NCI-H187 (cell line): ENCODE results near the gene ZNF678.

ENCODE experiments used
- DNase-seq, 2 experiments: peaks; one replicate each; lab custom pipeline; 2025; lab: John Stamatoyannopoulos, UW

The ZNF678 gene

DNA sequence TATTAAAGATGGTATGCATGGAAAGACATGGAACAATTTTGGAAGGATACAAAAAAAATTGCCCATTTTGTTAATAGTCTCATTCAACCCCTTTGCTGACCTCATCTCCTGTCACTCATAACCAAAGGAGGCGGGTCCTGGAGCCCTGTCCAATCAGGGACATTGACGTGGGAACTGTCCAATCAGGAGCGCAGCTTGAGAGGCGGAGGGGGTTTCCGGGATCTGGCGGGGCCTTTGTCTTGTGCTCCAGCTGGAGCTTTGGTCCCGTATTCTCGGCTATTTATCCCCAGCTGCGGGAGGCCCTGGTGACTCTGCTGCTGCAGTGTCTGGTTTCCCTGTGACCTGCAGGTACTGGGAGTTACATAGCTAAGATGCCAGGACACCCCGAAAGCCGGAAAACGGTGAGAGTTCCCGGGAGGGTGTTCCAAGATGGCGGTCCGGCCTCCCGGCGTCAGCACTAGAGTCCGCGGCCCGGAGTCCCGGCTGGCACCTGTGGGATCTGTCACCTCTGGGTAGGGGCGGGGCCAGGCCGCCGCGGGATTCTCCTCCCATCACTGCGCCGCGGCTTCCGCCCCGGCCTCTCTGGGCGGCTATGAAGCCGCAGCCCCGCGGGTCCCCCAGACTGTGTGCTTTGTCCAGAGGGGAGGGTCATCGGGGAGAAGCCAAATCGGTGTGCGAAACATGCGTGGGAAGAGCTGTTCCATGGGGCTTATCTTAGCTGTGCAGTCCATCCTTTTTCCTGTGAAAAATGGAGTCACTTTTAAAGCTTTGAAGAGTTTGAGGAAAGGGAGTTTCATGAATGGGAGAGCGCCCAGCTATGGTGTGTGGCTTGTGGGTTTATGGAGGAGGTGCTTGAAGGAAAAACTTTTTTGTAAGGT lies at the start of gene ZNF678:
TSS of gene ZNF678 (plus strand) at position 233 of the 878 bp plus-strand sequence. CDS start 87,436 bp downstream, outside the sequence.
- DNase-seq, result peak; percentile 74 to 91

DNA sequence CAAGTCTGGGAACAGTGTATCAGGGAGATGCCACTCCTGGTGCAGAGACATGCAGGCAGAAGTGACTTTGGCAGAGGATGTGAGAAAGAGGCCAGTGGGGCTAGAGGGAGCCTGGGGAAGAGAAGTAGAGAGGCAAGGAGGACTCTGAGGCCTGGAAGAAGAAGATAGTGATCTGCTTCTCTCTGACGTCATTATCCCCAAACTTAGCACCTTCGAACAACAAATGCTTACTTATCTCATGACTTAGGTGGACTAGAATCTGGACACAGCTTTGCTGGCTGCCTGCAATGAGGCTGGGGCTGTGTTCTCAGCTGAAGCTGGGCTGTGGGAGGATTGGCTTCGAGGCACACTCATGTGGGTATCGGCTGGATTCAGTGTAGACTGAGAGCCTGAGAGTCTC lies 44.5 kb upstream of the ZNF678 start:
- no peak for DNase-seq

DNA sequence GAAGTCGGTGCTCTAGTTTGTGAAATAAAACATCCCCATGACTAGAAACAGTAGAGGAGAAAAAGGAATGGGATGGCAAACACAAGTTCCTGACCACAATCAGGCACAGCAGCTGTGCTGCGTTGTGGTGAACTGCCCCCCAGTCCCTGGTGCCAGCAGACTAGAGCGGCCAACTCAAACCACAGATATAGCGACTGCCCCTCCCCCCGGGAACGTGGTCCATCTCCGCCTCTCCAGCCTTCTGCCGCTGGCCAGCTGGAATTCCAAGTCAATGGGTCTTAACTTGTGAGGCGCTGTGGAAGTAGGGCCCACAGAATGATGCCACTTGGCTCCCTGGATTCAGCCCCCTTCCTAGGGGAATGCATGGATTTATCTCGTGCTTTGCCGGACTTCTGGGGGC lies 41.6 kb upstream of the ZNF678 start:
- no peak for DNase-seq

DNA sequence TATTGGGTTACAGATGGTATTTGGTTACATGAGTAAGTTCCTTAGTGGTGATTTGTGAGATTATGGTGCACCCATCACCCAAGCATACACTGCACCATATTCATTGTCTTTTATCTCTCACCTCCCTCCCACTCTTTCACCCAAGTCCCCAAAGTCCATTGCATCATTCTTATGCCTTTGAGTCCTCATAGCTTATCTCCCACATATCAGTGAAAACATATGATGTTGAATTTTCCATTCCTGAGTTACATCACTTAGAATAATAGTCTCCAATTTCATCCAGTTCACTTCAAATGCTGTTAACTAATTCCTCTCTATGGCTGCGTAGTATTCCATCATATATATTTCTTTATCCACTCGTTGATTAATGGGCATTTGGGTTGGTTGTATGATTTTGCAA lies 36.8 kb upstream of the ZNF678 start:
- DNase-seq, result no peak

DNA sequence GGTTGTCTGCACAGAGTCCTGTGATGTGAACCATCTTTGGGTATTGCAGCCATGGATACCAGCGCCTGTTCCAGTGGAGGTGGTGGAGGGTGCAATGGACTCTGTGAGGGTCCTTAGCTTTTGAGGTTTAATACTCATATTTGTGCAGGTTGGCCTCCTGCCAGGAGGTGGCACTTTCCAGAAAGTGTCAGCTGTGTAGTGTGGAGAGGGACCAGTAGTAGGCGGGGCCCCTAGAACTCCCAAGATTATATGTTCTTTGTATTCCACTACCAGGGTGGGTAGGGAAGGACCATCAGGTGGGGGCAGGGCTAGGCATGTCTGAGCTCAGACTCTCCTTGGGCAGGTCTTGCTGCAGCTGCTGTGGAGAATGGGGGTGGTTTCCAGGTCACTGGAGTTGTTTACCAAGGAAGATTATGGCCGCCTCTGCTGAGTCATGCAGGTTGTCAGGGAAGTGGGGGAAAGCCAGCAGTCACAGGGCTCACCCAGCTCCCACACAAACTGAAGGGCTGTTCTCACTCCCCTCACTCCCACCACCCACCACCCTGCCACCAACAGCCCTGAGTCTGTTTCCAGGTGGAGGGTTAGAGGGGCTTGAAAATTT lies 31.2 kb upstream of the ZNF678 start:
- DNase-seq, result no peak

DNA sequence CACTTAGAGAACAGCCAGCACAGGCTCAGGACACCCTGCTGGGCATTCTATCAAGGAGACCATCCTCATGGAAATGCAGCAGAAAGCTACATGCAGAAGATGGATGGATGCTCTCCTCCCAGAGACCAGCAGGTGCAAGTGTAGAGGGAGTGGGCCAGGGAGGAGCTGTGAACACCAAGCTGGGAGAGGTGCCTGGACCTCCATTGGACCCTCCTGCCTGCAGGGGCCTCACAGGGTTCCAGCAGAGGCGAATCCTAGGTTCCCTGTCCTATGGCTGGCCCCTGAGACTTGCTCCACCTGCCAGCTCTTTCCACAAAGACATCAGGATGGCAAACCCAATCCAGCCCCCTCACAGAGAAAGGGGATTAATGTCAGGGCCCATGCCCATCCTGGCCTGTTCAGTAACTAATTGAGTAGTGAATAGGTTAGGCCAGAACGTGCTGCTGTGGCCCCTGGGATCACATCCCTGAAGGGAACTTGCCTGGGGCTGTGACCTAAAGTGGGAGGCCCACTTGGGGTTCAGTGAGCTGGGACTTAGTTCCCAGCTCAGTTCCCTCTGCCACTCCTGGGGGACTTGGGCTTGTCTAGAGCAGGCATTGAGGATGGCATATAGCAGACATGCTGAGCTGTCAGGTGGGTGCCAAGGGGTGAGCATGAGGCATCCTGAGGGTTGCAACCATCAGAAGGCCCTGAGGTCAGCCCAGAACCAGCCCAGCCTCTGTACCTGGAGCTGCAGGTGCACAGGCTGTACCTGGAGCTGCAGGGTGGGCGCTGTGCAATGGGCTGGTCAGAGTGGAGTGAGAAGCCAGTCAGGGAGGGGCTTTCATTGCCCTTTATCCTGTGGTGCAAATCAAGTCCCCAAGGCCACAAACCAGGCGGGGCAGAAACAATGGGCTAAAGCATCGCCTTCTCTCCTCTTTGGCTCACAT lies 22.9 kb upstream of the ZNF678 start:
- DNase-seq, result no peak

DNA sequence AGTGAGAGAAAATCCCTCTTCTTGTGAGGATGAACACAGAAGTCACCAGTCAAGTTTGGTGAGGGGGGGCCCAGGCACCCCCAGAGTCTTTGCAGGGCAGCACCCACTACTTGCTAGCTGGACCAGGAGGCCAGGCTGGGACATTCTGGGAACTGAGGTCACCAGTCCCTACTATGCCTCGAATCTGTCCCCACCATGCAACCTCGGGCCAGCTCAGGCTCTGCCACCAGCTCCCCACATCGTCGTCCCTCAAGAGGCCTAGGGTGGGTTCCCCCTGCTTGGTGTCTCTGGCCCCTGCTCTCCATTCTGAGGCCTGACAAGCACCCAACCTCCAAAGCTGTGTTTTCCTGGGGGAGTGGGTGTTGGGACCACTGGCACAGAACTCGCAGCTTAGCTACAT lies 22.2 kb upstream of the ZNF678 start:
- DNase-seq, result no peak

DNA sequence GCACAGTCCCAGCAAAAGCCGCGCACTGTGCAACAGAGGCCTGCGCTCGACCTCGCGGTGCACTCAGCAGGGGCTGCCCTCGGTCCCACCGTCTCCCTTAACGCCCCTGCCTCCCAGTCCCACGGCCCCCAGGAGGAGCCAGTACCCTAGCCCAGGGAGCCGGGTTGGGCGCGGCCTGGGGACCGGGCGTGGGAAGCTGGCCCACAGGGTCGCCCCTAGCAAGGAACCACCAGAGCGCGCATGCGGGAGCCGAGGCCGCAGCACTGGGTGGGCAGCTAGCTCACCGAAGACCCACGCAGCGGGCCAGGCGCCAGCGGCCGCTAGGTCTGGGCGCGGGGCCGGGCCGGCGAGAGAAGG lies 21.6 kb upstream of the ZNF678 start:
- DNase-seq, result no peak

DNA sequence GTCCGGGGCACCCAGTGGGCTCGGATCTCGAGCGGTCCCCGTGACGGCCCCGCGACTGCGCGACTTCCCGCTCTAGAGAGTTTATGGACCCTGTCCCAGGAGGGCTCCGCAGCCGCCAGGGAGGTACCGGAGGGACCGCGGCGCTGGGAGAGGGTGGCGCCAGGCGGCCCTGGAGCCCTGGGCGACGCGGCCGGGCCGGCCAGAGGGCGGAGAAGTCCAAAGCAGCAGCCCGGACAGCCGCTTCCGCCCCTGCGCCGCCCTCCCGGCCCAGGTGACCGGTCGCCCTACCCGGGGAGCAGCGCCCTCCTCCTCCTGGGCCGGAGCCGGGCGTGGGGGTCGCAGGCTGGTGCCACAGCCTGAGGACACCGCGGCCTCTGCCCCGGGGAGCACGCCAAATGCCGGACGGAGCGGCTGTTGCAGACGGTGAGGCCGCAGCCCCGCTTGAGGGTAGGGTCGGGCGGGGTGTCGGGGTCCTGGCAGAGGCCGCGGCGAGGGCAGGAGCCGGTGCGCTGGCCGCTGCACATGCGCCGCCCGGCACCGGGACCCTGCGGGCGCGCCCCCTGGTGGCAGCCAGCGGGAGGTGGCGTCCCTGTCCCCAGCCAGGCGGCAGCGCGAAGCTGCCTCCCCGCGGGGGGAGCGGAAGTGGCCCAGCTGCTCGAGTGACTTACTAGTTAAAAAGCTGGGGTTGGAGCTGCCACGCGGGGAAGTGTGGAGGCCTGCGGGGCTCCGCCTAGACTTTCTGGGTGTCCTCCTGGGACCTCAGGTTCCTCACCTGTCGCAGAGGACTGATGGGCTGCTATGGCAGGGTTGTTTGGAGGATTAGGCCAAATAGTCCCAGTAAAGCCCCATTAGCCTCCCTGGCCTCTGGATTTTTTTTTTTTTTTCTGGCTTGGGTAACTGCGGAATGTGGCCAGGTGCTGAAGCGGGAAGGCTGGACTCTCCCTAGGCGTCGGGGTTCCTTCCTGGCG lies 20.9 kb upstream of the ZNF678 start:
- DNase-seq, result peak; percentile 12 to 40

DNA sequence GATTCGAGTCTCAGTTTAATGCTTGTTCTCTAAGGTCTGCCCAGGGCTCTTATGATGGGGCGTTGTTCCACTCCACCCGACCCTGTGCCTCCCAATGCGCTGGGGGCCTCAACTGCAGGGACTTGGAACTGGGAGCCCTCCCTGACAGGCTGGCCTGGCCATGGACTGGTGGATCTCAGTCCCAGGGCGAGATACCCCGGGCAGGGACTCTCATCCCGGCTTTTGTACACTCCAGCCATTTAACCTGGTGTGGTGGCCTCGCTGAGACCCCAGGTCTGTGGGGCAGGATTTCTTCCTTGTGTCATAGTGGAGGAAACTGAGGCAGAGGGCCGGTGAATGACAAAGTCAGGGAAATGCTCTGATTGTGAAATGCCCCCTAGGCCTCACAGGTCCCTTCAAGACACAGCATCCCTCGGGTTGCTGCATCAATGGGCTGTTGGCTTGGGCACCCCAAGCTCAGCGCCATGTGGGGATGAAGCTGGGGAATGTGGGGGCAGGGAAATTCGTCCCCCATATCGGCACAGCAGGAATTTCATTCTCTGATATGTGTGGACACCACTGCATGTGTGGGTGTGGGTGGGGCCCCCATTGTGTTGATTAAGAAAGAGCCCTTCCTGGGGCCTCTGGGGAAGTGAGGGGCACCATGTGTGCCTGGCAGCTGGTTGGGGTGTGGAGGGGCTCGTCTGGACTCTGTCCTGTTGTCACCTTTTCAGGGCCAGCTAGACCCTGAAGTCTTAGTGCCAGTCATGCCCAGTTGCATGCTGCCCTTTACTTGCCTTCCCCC lies 19.9 kb upstream of the ZNF678 start:
- DNase-seq, result no peak

DNA sequence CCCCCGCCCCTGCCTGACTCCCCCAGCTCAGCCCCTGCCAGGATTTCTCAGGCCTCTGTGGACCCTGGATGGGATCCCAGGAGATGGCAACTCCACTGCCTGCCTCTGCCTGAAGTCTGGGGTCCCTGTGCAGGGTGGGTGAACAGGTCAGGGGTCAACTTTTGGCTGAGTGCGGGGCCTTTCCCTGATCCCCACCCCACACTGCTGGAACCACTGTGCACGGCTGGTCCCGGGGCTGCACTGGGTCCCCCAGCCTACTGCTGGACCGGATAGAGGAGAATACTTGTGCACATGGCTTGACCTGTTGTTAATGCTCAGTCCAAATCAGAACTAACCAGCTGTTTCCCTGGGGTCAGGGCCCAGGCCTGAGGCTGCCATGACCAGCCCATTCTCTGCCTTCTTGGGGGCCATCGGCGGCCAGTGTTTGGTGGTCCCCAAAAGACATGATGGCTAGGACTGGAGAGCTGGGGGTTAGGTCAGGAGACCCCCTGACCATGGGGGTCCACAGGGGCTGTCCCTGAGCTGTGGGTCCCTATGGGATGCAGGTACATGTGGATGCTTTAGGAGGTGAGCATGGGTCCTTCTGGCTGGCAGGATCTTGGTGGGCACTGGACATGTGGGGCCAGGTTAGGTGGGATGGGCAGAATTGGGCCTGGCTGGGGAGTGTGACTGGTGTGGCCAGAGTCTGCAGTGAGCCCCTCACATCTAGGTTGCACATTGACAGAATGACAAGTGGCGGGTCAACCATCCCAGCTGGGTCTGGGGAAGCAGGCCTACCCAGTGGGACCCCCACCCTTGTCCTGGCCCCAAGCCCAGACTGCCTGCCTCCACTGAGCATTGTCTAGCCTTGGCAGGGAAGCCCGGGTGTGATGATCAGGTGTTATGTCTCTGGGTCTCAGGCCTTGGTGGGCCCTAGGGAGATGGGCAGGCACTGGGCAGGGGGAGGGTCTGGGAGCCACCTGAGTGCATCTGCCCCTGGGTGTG lies 19.0 kb upstream of the ZNF678 start:
- no peak for DNase-seq

DNA sequence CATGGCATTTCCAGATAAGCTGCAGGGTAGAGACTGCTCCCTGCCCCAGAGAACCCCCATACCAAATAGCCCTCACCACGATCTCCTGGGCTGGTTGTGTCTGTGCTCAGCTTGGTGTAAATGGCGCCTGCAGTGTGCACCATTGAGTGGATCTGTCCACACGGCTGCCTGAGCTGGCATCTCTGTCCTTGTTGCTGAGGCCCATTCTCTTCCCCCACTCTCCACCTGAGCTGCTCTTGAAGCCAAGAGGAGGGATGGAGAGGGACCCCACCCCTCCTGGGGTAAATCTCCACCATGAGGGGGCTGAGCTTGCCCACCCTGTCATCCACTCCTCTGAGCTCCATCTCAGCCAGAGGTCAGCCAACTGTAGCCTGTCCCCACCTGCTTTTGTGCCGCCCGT lies 18.0 kb upstream of the ZNF678 start:
- DNase-seq, result no peak

DNA sequence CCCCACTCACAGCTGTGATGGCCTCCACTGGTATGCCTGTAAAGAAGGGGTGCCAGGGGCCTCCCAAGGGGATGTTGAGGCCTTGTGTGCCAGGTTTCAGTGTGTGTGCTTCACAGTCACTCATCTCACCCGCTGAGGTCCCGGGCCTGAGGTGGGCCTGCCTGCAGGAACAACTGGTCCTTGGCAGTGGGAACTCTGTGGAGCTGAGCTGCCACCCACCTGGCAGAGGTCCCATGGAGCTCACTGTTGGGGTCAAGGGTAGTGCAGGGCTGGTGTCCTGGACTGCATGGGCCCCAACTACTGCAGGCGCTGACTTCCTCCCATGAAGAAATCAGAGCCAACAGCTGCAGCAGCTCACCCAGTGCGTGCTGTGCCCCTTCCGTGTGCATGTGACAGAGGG lies 17.3 kb upstream of the ZNF678 start:
- DNase-seq, result no peak

DNA sequence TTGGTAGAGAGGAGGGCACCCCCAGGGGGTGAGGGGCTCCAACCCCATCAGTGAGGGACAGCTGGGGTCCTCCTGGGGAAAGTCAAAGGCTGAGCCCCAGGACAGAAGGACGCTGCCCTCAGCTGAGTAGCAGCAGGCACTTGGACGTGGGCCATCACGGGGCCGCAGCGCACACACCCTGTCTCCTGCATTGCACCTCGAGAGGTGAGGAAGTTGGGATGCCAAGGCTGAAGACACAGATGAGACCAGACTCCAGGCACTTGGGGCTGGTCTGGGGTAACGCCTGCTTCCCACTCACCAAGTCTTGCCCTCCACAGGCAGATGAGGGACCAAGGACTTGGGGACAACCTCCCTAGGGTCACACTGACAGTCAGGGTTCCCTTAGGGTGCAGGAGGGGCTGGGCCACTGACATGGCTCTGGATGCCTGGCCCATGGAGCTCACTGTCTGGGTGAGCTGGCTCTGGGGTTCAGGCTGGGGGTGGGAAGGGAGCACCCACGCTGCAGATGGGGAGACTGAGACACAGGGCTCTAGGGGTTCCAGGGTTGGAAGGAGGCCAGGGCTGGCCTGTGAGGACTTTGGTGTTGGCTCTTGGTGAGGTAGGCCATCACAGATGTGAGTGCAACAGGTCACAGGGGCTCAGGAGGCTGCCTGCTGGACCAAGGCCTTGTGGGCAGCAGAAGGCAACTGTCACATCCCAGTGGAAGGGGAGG lies 16.6 kb upstream of the ZNF678 start:
- no peak for DNase-seq

DNA sequence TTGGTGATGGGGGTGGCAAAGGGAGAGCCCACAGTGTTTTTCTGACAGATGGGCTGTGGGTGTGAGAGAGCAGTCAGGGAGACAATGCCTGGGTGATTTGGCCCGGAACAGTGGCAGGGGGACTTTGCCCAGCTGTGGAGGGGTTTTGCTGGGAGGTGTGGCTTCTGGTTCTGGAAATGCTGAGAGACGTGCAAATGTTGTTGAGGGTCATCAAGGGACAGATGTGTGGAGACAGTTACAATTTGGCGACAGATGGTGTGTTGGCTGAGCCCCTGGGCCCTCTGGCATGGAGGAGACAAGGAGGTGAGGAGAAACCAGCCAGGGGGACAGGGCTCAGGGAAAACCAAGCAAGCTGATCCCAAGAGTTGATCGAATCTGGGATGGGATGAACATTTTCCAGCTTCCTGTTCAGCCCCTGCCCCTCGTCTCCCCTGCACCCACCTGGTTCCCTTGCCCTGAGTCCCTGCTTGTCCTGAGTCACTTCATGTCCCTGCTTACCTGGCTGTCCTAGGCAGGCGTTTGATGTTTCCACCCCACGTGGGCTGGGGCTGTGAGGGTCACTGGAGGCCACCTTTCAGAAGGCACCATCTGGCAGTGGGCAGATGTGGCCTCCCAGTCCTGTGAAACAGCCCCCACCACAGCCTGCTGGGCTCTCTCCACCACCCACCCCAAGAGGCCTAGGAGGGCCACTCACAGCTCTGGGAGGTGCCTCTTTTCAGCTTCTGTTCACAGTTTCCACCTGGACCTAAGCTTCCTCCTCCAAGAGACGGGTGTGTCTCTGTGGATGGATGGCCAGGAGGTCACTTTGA lies 15.8 kb upstream of the ZNF678 start:
- DNase-seq, result no peak

DNA sequence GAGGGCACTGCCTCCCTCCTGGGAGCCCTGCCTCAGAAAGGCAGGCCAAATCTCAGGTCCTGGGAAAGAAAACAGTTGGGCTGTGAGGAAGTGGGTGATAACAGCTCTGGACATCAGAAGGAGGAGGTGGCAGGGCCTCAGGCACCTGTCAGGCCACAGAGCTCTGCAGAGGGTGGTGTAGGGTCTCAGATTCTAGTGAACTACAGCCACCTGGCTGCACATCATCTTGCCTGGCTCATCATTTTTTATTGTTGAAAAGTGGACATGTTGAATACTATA lies 15.3 kb upstream of the ZNF678 start:
- no peak for DNase-seq

DNA sequence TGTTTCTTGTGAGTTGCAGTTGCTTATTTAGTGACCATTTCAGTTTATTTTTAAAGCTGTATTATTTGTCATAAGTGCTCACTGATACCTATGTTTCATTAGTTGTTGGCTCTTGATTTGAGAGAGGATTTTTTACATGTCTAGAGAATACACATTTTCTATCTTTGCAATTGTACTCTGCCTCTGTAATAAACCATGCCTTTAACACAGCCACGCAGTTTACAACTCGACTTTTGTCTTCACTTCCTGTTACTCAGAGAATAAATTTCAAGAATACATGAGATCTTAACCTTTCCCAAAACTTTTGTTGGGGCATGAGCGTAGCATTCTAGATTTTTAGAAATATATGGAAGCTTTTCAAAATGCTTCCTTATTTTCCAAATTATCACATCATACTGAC lies 14.9 kb upstream of the ZNF678 start:
- no peak for DNase-seq

DNA sequence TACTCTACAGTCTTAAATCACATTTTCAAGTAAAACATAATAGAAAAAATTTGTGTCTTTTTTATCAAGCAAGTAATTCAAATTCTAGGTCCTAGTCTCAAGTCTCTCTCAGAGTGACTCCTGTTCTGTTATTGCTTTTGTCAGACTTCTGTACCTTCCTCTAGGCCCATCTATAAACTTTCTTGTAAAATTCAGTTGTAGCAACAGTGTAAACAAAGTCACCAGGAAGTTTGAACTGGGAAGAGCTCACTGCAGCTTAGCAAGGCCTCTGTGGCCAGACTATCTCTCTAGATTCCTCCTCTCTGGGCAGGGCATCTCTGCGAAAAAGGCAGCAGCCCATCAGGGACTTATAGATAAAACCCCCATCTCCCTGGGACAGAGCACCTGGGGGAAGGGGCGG lies 13.5 kb upstream of the ZNF678 start:
- no peak for DNase-seq
